Measurements from ENCODE around the gene NLRP8. TPM values are rescaled to one million over a fixed set of nuclear protein-coding genes. Genes with fewer than 3 reads are reported as not detected.

Gene NLRP8
- polyA plus RNA-seq, 1 donor from 2014 or later, result not detected

- TF ChIP-seq CTCF (IDR thresholded peaks at IDR 0.05; ENCODE audit: poor library complexity, severe bottlenecking) (no peak), POLR2AphosphoS5 (IDR thresholded peaks at IDR 0.05) (no peak), EZH2 (IDR thresholded peaks at IDR 0.05; ENCODE audit: borderline replicate concordance, insufficient read depth, low read length, poor library complexity, severe bottlenecking) (no peak), EP300 (conservative IDR thresholded peaks at IDR 0.05; ENCODE audit: poor library complexity, severe bottlenecking) (no peak), TAF1 (IDR thresholded peaks at IDR 0.05; ENCODE audit: low read depth) (no peak), RAD21 (conservative IDR thresholded peaks at IDR 0.05) (no peak), SMC3 (conservative IDR thresholded peaks at IDR 0.05; ENCODE audit: poor library complexity) (no peak), REST (IDR thresholded peaks at IDR 0.05; ENCODE audit: borderline replicate concordance) (no peak), MXI1 (conservative IDR thresholded peaks at IDR 0.05; ENCODE audit: poor library complexity, severe bottlenecking) (no peak)
- H3K27me3 ChIP-seq (ENCODE audit: insufficient read depth, low read depth, low read length), result no peaks in the 10 kb centered on the region
- H3K4me2 ChIP-seq (ENCODE audit: low read length), result no peak overlapping the region
- H3F3A ChIP-seq (ENCODE audit: insufficient read depth, low read length, poor library complexity, severe bottlenecking), result no peaks in the 10 kb centered on the region
- no peaks in the 10 kb centered on the region for H3K9me3 ChIP-seq (ENCODE audit: low read length)
- H3K36me3 ChIP-seq (ENCODE audit: insufficient read depth, low read length), result no peaks in the 10 kb centered on the region
- H3K9ac ChIP-seq (ENCODE audit: low read length), result no peak overlapping the region
- H2AFZ ChIP-seq (ENCODE audit: low read depth, low read length), result no peak overlapping the region
- H3K4me3 ChIP-seq (ENCODE audit: low read length), result no peak overlapping the region
- no peaks in the 10 kb centered on the region for H3K79me2 ChIP-seq (replicated peaks; ENCODE audit: insufficient read depth, low read length)
- H3K27ac ChIP-seq (ENCODE audit: low read length), result no peak overlapping the region
- no peaks in the 10 kb centered on the region for H4K20me1 ChIP-seq (ENCODE audit: insufficient read depth)
- H3K9me2 ChIP-seq (ENCODE audit: insufficient read depth, low read length), result no peaks in the 10 kb centered on the region
Observed at GRCh38 chr19:56026769-56027168, 79.1 kb downstream of the NLRP8 start.

Other genes starting within 250 kb of the NLRP8 start
- gene NLRP9, start 209.4 kb upstream of the NLRP8 start, polyA plus RNA-seq, result not detected in 2 replicates
- gene RFPL4A, start 188.7 kb upstream of the NLRP8 start, polyA plus RNA-seq, result not detected in 2 replicates
- not detected in 2 replicates for gene RFPL4AL1, start 178.7 kb upstream of the NLRP8 start, polyA plus RNA-seq
- not detected in 2 replicates for gene NLRP11, start 115.8 kb upstream of the NLRP8 start, polyA plus RNA-seq
- not detected in 2 replicates for gene NLRP4, start 111.3 kb upstream of the NLRP8 start, polyA plus RNA-seq
- gene NLRP13, start 15.5 kb upstream of the NLRP8 start, polyA plus RNA-seq, result not detected in 2 replicates
- not detected in 2 replicates for gene NLRP5, start 38.9 kb downstream of the NLRP8 start, polyA plus RNA-seq
- gene ZNF787, start 173.5 kb downstream of the NLRP8 start, polyA plus RNA-seq, result 11.4 and 17.8 TPM in 2 replicates
- gene ZNF444, start 193.5 kb downstream of the NLRP8 start, polyA plus RNA-seq, result 45.6 and 54.2 TPM in 2 replicates
- gene GALP, start 228.2 kb downstream of the NLRP8 start, polyA plus RNA-seq, result not detected in 2 replicates
- gene ZSCAN5B, start 250.0 kb downstream of the NLRP8 start, polyA plus RNA-seq, result 0.24 TPM in 1 of 2 replicates, not detected in the other

Measured in neural cell (in vitro differentiated cells).